PC-3 (cell line): ENCODE measurements around the gene MACROD1. TPM values are rescaled to one million over a fixed set of nuclear protein-coding genes. Genes with fewer than 3 reads are reported as not detected.

Experiments used
- ATAC-seq: fragments of 200-7000 bp; cut with Tn5 transposase; 2 replicates; pipeline ENCODE4 v1.9.1; 2020; ENCODE audit warnings: mild to moderate bottlenecking, moderate library complexity
- BruUV-seq: library from RNA; stranded (reverse); fragments of 400-500 nt; replicated peaks from 2 replicates; lab custom pipeline; 2021; lab: Mats Ljungman, UMichigan
- CTCF ChIA-PET: fragments of 300-600 bp; sonication (Branson Sonifier 250); formaldehyde crosslinking; loops from one replicate; lab custom pipeline; 2022; ENCODE audit warnings: antibody characterized with exemption; lab: Charles Lee
- POLR2A ChIA-PET: fragments of 300-600 bp; sonication (Branson Sonifier 250); formaldehyde crosslinking; loops from one replicate; lab custom pipeline; 2022; ENCODE audit warnings: antibody characterized with exemption; ENCODE audit not compliant: unreplicated experiment; lab: Charles Lee
- DNase-seq: peaks from one replicate; pipeline ENCODE4 v3.0.0-alpha.2; 2015
- H2AFZ ChIP-seq: fragments of 300-600 bp; sonication (generic); 2 replicates; pipeline ENCODE4 v1.6.0; 2016; ENCODE audit warnings: antibody characterized with exemption, low read length
- H3F3A ChIP-seq: fragments of 300-600 bp; sonication (generic); one replicate; pipeline ENCODE4 v1.6.0; 2017; ENCODE audit warnings: antibody characterized with exemption, low read length, control low read depth, mild to moderate bottlenecking; ENCODE audit not compliant: unreplicated experiment
- H3K27ac ChIP-seq: fragments of 300-600 bp; sonication (generic); 2 replicates; pipeline ENCODE4 v1.5.1; 2016; ENCODE audit warnings: mild to moderate bottlenecking, low read length
- H3K27me3 ChIP-seq: fragments of 300-600 bp; sonication (generic); 2 replicates; pipeline ENCODE4 v1.6.1; 2016; ENCODE audit warnings: low read length, mixed read lengths
- H3K36me3 ChIP-seq: fragments of 300-600 bp; sonication (generic); 2 replicates; pipeline ENCODE4 v1.6.1; 2016; ENCODE audit warnings: low read depth, mixed run types, low read length, mixed read lengths
- H3K4me1 ChIP-seq: fragments of 300-600 bp; sonication (generic); 2 replicates; pipeline ENCODE4 v1.5.1; 2016; ENCODE audit warnings: low read length; ENCODE audit not compliant: insufficient read depth
- H3K4me2 ChIP-seq: fragments of 300-600 bp; sonication (generic); 2 replicates; pipeline ENCODE4 v1.6.0; 2016; ENCODE audit warnings: low read length
- H3K4me3 ChIP-seq: fragments of 300-600 bp; sonication (generic); 2 replicates; pipeline ENCODE4 v1.5.1; 2016; ENCODE audit warnings: mild to moderate bottlenecking, low read length, mixed read lengths
- H3K79me2 ChIP-seq: fragments of 300-600 bp; sonication (generic); 2 replicates; pipeline ENCODE4 v1.6.1; 2017; ENCODE audit warnings: low read length, mixed read lengths
- H3K9ac ChIP-seq: fragments of 300-600 bp; sonication (generic); 2 replicates; pipeline ENCODE4 v1.6.0; 2016; ENCODE audit warnings: mild to moderate bottlenecking, low read length
- H3K9me2 ChIP-seq: fragments of 300-600 bp; sonication (generic); replicated peaks from 2 replicates; pipeline ENCODE4 v1.6.1; 2016; ENCODE audit warnings: mixed run types, low read length, mixed read lengths
- H3K9me3 ChIP-seq: fragments of 300-600 bp; sonication (generic); 2 replicates; pipeline ENCODE4 v1.6.1; 2016; ENCODE audit warnings: low read length, mixed read lengths
- H4K20me1 ChIP-seq: fragments of 300-600 bp; sonication (generic); 2 replicates; pipeline ENCODE4 v1.6.1; 2016; ENCODE audit warnings: low read length, mixed read lengths
- CTCF ChIP-seq: fragments of 300-600 bp; sonication (generic); conservative IDR thresholded peaks from 2 replicates; pipeline ENCODE4 v1.5.1; 2017; ENCODE audit warnings: antibody characterized with exemption, low read depth, mild to moderate bottlenecking, low read length
- EZH2 ChIP-seq: fragments of 300-600 bp; sonication (generic); IDR thresholded peaks from one replicate; pipeline ENCODE4 v1.6.1; 2017; ENCODE audit warnings: antibody characterized with exemption, mild to moderate bottlenecking, low read length; ENCODE audit not compliant: unreplicated experiment
- EZH2phosphoT487 ChIP-seq: fragments of 300-600 bp; sonication (generic); IDR thresholded peaks from 2 replicates; pipeline ENCODE4 v1.6.1; 2018; ENCODE audit warnings: mild to moderate bottlenecking, antibody characterized with exemption, low read length, borderline replicate concordance
- intact Hi-C: fragments of 100-400 bp; cut with micrococcal nuclease; formaldehyde crosslinking; loops from 2 replicates; pipeline ENCODE4 v1.9.0; 2023
- total RNA-seq: library from RNA; depleted of rRNA; stranded (reverse); fragments of >200 nt; gene quantifications from 2 replicates; pipeline ENCODE4 v1.2.3, GENCODE V29; 2014

The MACROD1 gene
- total RNA-seq, 1 experiment from 2014 or later = 71.4 TPM

- no peak overlapping the region for H3K27ac ChIP-seq
- ATAC-seq (no peak), DNase-seq (no peak)
- H2AFZ ChIP-seq = no peak overlapping the region
- peaks cover 34% of the 10 kb centered on the region for H3K36me3 ChIP-seq
- CTCF ChIA-PET = no interaction called here
- no peak overlapping the region for H3K9ac ChIP-seq
- H3K27me3 ChIP-seq = no peaks in the 10 kb centered on the region
- no peak overlapping the region for H3K4me3 ChIP-seq
- H3K79me2 ChIP-seq = no peaks in the 10 kb centered on the region
- no peaks in the 10 kb centered on the region for H3K9me2 ChIP-seq
- no peaks in the 10 kb centered on the region for H3F3A ChIP-seq
- H3K9me3 ChIP-seq = no peaks in the 10 kb centered on the region
- no TSS peak for BruUV-seq
- H4K20me1 ChIP-seq = peaks cover 7% of the 10 kb centered on the region; the same call in 1 of the 2 replicates
- H3K4me1 ChIP-seq = 0 out of 2 replicates have a peak, but pooled peaks cover 3% of the 10 kb centered on the region
- POLR2A ChIA-PET = no interaction called here
- intact Hi-C loops = no loop called here
- no peak for TF ChIP-seq CTCF
- no peak for TF ChIP-seq EZH2
- TF ChIP-seq EZH2phosphoT487 = no peak
- no peak overlapping the region for H3K4me2 ChIP-seq
Measured at GRCh38 chr11:64208086-64208795, 42.3 kb upstream of the MACROD1 start.

DNA sequence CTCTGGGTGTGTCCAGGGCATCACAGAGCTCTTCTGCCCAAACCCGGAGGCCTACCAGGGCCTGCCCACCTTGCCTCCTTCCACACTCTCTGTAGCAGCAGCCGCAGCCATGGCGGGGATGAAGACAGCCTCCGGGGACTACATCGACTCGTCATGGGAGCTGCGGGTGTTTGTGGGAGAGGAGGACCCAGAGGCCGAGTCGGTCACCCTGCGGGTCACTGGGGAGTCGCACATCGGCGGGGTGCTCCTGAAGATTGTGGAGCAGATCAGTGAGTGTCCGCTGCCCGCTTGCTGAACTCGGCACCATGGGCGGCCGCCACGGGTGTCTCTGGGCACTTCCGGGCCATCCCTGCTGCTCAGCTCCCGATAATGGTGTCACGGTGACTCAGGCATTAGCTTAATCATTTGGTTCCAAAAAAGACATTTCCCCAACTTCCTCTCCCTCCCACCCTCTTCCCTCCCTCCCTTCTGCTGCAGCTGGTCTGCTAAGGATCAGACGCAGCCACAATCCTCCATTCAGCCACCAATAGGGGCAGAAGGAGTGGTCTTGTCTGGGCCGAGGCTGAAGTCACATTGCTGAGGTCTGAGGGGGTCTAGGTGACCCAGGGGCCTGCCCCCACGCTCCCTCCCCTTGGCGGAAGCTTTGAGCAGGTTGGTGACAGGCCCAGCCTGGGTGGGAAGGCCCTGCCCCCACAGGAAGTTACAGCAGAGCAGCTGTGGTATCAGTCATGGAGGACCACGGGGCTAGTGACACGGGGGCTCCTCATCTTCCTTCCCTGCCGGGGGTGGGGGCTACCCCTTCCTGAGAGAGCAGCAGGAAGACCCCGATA lies 41.6 kb upstream of the MACROD1 start:
- ChIA-PET CTCF (no interaction called here), POLR2A (no interaction called here)
- Histone ChIP-seq H3K36me3 (peaks cover 42% of the 10 kb centered on the region), H3K9me3 (no peaks in the 10 kb centered on the region), H3K9me2 (no peaks in the 10 kb centered on the region), H3K4me1 (0 out of 2 replicates have a peak, but pooled peaks cover 3% of the 10 kb centered on the region), H3K4me2 (no peak overlapping the region), H2AFZ (no peak overlapping the region), H3K9ac (no peak overlapping the region), H3K27me3 (no peaks in the 10 kb centered on the region), H3K27ac (no peak overlapping the region), H3K4me3 (no peak overlapping the region), H4K20me1 (peaks cover 7% of the 10 kb centered on the region; the same call in 1 of the 2 replicates), H3K79me2 (no peaks in the 10 kb centered on the region), H3F3A (peaks cover 3% of the 10 kb centered on the region)
- peak; percentile 38 for ATAC-seq
- peak; percentile 22 for DNase-seq
- BruUV-seq = no TSS peak
- no peak for TF ChIP-seq CTCF
- no peak for TF ChIP-seq EZH2
- intact Hi-C loops = no loop called here
